Measurements from ENCODE around the gene NEK10. TPM values are rescaled to one million over a fixed set of nuclear protein-coding genes. Genes with fewer than 3 reads are reported as not detected.

The NEK10 gene, protein sequence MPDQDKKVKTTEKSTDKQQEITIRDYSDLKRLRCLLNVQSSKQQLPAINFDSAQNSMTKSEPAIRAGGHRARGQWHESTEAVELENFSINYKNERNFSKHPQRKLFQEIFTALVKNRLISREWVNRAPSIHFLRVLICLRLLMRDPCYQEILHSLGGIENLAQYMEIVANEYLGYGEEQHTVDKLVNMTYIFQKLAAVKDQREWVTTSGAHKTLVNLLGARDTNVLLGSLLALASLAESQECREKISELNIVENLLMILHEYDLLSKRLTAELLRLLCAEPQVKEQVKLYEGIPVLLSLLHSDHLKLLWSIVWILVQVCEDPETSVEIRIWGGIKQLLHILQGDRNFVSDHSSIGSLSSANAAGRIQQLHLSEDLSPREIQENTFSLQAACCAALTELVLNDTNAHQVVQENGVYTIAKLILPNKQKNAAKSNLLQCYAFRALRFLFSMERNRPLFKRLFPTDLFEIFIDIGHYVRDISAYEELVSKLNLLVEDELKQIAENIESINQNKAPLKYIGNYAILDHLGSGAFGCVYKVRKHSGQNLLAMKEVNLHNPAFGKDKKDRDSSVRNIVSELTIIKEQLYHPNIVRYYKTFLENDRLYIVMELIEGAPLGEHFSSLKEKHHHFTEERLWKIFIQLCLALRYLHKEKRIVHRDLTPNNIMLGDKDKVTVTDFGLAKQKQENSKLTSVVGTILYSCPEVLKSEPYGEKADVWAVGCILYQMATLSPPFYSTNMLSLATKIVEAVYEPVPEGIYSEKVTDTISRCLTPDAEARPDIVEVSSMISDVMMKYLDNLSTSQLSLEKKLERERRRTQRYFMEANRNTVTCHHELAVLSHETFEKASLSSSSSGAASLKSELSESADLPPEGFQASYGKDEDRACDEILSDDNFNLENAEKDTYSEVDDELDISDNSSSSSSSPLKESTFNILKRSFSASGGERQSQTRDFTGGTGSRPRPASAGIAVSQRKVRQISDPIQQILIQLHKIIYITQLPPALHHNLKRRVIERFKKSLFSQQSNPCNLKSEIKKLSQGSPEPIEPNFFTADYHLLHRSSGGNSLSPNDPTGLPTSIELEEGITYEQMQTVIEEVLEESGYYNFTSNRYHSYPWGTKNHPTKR
- 0.84 to 1.5 TPM (median 1.2 TPM) in 5 replicates for total RNA-seq (2022; extraction: Qiagen RNA extraction; ENCODE audit: low read depth)

DNA sequence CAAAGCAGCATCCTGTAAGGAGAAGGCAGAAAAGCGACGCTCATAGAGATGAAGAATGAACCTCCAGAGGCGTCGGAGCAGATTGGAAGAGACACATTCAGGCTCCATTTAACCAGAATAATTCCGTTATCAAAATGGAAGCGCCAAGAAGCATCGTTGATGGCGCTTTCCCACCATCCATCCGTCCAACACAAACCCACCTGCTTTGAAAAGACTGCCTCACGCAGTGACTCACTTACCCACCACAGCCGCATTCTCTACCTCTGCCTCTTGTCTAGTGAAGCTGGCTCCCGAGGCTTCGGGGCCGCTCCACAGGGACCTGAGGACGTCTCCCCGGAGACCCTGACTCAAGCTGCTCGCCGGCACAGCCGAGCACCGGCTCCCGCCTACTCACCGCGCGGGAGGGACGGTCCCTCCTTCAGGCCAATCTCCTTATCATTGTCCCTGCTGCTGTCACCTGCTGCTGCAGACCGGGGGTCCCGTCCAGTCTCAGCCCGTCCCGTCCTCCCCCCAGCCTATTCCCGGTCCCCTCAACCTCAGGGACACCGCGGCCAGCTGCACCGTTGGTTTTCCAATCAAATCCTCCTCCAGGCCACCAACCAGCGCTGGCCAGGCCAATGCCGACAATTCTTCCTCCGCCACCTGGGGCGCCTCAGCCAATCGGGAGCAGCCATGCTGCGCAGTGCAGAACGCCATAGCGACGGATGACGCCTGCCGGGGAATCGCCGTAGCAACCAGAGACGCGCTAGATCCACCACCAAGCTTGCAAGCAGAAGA lies at the start of gene NEK10:
TSS of gene NEK10 (minus strand) at position 553 of the 777 bp plus-strand sequence. CDS start 16,501 bp downstream, outside the sequence.

Other genes with a start within 250 kb of the NEK10 start
- 16.1 to 31.5 TPM (median 24.8 TPM) in 5 replicates for gene SLC4A7, start 115.0 kb upstream of the NEK10 start, total RNA-seq (2022; extraction: Qiagen RNA extraction; ENCODE audit: low read depth)

Measured in A549 treated with CpdA at 1 μM for 4 hours (cell line).